ENCODE measurements around the gene CENPP.

DNA sequence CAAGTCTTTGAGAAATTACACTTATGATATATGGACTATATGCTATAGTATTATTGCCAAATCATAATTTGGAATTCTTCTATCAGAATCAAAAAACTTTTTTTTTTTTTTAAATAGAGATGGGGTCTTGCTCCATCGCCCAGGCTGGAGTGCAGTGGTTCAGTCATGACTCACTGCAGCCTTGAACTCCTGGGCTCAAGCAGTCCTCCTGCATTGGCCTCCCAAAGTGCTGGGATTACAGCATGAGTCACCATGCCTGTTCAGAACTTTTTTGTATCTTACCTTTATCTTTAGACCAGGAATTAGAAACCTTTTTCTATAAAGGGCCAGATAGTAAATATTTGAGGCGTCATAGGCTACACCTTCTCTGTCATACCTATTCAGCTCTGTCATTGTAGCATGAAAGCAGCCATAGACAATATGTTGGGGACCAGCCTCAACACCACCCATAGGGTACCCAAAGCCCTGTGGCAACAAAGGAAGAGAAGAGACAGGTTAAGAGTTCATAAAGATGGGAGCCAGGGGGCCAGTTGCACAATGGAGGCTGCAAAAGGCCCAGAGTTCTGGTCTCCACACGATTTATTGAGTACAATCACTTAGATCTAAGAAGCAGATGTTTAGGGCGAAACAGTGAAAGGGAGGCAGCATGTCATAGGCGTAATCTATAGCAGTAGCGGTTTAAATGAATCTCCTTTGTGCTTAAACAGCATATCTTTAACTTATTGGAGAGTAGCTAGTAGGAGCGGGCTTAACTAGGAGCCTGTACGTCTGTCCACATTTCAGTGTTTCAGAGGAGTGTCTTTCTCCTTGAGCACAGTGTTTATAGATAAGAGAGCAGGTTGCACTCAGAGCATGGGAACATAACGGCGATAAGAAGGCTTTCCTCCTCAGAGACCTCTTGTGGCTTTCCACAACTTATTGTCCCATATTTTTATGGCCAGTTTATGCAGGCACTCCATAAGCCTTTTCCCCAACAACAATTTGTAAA is 197.5 kb downstream of the CENPP start:
- TF ChIP-seq POLR2A (IDR thresholded peaks at IDR 0.05) (no peak), CTCF (IDR thresholded peaks at IDR 0.05) (no peak)

Data from body of pancreas (tissue), 4 donors.